Measurements from ENCODE around the gene AKAP7.

GRCh38 chr6:131277591-131277990 lies 142.3 kb downstream of the AKAP7 start:
- TF ChIP-seq CTCF (IDR thresholded peaks at IDR 0.05) (no peak), POLR2A (IDR thresholded peaks at IDR 0.05) (no peak)

Data from lower leg skin (tissue), 3 donors.